GM18870 (cell line): ENCODE results near the gene SPATS2.
"Not testable (repeated sequence)": the region's sequence is repeated elsewhere in the genome, so short reads cannot be mapped to it uniquely, and the experiment has no call there.

Experiments used
- ATAC-seq: cut with Tn5 transposase; IDR thresholded peaks from one replicate; pipeline ENCODE4 v1.9.1; 2021; ENCODE audit warnings: moderate library complexity; ENCODE audit not compliant: unreplicated experiment

The SPATS2 gene

DNA sequence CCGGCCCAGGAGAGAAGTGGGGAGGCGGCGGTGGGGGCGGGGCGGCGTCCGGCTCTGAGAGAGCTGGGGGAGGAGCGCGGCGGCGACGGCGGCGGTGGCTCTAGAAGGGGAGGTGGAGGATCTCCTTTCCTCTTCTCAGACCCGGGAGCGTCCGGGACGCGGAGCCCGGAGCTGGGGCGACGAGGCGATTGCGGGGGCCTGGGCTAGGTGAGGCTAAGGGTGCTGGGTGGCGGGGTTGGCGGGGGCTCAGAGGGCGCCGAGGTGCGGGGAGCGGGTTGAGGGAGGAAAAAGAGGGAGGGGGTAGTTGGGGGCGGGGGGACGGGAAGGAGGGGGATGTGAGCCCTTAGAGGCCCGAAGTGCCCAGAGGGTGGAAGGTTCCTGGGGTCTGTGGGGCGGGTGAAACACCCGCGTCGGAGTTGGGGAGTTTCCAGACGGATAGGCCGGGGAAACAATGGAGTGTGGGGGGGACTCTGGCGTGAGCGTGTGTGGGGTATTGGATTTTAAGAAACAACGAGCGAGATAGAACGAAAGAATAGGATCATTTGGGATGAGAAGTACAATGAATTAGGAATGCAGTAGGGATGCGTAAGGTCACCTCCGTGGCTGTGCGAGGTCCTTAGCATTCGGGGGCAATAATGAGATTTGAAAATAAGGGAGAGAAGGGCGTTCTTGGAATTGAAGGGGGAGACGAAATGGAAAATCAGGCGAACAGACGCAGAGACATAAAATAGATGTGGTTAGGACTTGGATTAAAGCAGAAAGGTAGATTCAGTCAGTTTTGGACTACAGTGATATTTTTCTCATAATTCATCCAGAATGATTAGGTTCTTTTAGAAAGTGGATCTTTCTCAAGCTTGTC, at the start of gene SPATS2:
SPATS2 (plus strand) TSS at position 82 of the 859 bp plus-strand sequence. CDS start 93,551 bp downstream, outside the sequence.
- ATAC-seq: no peak

DNA sequence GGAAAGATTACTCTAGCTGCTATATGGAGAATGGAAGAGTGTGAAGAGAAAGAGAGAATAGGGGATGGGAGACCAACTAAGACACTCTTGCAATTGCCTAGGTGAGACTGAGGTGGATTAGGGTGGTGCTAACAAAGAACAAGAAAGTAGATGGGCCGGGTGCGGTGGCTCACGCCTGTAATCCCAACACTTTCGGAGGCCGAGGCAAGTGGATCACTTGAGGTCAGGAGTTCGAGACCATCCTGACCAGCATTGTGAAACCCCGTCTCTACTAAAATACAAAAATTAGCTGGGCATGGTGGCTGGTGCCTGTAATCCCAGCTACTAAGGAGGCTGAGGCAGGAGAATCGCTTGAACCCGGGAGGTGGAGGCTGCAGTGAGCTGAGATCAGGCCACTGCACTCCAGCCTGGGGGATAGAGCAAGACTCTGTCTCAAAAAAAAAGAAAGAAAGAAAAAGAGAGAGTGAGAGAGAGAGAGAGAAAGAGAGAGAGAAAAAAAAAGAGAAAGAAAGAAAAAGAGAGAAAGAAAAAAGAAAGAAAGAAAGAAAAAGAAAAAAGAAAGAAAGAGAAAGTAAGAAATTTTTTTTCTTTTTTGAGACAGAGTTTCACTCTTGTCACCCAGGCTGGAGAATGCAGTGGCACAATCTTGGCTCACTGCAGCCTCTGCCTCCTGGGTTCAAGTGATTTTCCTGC, 46.7 kb upstream of the SPATS2 start:
- ATAC-seq: not testable (repeated sequence)

DNA sequence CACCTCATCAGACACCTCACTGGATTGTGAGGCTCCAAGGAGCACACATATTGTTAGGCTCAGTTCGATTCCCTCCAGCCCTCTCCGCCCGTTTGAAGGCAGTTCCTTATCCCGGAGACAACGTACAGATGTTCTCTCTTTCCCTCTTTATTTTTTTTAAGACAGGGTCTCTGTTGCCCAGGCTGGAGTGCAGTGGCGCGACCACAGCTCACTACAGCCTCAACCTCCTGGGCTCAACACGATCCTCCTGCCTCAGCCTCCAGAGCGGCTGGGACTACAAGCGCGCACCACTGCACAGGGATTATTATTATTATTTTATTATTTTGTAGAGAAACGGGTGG, 44.9 kb upstream of the SPATS2 start:
- no peak for ATAC-seq

DNA sequence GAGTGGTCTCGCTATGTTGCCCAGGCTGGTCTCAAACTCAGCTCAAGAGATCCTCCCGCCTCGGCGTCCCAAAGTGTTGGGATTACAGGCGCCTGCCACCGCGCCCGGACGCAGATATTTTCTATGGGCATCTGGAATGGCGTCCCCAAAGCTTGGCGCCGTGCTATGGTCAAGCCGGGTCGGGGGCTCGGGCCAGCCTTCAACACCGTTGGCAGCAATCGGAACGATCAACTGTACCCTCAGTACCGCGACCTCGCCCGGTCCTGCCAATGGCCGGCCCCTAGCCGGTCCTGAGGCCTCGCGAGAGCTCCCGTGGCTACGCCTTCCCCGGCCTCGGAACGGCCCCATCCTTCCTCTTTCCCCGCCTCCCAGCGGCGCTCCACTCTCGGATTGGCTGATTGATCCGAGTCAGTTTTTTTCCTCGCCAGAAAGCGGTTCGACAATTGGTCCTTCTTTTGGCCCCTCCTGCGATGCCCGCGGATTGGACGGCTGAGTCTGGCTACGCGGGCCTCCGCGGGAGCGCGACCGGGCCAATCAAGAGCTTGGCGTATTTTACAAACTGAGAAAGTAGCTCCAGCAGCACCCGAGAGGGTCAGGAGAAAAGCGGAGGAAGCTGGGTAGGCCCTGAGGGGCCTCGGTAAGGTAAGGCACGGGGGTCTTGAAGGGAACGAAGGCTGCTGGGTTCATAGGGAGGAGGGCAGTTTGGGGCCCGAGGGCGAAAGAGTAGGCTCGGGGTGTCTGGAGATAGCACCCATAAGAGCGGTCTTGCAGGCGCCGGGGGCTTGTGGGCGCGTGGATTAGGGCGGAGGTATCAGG, 44.3 kb upstream of the SPATS2 start, which contains the start of gene TROAP:
TROAP (plus strand) TSS at position 548 of the 816 bp plus-strand sequence. CDS start 354 bp downstream, outside the sequence.
- ATAC-seq: peak; percentile 94

DNA sequence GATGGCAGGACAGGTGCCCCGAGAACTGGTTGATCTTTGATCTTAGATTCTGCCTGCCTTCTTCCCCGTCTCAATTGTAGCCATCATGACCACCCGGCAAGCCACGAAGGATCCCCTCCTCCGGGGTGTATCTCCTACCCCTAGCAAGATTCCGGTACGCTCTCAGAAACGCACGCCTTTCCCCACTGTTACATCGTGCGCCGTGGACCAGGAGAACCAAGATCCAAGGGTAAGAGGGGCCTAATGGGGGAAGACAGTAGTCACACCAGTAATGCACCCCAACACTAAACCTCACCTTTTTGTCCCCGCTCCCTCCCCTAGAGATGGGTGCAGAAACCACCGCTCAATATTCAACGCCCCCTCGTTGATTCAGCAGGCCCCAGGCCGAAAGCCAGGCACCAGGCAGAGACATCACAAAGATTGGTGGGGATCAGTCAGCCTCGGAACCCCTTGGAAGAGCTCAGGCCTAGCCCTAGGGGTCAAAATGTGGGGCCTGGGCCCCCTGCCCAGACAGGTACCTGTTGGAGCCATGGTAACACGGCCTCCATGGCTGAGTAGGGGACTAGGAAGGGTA, 43.7 kb upstream of the SPATS2 start:
- ATAC-seq: no peak

DNA sequence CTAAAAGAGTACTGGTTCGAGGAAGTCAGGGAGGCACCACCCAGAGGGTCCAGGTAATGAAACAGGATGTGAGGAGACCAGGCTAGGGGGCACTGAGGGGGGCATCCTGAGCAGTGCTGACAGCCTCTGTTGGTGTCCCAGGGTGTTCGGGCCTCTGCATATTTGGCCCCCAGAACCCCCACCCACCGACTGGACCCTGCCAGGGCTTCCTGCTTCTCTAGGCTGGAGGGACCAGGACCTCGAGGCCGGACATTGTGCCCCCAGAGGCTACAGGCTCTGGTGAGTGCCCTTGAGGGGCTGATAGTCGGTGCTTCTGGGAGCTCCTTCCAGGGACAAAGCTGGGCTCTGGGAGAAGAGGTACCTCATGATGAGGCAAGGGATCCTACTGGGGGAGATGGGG, 41.7 kb upstream of the SPATS2 start:
- ATAC-seq: no peak

DNA sequence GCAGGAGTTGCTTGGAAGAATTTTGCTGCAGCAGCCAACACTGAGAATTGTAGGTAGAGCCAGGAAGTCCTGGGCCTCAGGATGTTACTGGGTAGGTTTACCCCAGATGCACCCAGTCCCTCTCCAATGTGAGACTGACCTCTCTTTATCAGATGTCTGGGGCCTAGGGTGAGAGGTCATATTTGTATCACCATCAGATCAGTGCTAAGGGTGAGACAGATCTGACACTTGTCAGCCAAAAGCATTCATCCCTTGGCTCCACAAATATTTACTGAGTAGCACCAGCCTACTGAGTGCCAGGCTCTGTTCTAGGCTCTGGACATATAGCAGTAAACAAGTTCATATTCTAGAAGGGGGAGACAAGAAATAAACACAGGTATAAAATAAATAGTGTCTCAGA, 39.9 kb upstream of the SPATS2 start:
- no peak for ATAC-seq

DNA sequence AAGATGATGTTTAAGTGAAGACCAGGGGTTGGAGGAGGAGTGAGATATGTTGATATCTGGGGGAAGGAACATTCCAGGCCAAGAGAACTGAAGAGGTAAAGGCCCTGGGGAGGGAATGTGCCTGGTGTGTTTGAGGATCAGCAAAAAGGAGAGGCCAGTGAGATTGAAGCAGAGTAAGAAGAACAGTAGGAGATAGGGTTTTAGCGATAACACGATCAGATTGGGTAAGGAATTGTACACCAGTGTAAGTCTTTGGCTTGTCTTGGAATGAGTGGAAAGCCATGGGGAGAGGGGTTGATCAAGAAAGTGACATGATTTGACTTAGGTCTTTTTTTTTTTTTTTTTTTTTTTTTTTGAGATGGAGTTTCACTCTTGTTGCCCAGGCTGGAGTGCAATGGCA, 39.4 kb upstream of the SPATS2 start:
- no peak for ATAC-seq

DNA sequence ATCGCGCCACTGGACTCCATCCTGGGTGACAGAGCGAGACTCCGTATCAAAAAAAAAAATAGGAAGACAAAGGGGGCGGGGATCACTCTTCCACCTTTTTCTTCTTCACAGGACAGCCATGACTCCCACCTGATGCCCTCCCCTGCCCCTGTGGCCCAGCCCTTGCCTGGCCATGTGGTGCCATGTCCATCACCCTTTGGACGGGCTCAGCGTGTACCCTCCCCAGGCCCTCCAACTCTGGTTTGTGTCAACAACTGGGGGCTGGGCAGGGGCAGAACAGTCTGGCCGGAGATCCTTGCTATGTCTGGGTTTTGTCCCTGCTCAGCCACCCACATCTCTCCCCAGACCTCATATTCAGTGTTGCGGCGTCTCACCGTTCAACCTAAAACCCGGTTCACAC, 38.4 kb upstream of the SPATS2 start:
- ATAC-seq: no peak

DNA sequence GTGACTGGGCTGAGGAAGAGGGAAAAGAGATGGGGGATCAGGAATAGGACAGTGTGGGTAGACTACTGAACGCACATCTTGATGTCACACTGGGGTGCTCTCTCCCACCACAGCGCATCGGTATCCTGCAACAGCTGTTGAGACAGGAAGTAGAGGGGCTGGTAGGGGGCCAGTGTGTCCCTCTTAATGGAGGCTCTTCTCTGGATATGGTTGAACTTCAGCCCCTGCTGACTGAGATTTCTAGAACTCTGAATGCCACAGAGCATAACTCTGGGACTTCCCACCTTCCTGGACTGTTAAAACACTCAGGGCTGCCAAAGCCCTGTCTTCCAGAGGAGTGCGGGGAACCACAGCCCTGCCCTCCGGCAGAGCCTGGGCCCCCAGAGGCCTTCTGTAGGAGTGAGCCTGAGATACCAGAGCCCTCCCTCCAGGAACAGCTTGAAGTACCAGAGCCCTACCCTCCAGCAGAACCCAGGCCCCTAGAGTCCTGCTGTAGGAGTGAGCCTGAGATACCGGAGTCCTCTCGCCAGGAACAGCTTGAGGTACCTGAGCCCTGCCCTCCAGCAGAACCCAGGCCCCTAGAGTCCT, 37.1 kb upstream of the SPATS2 start:
- ATAC-seq: no peak

DNA sequence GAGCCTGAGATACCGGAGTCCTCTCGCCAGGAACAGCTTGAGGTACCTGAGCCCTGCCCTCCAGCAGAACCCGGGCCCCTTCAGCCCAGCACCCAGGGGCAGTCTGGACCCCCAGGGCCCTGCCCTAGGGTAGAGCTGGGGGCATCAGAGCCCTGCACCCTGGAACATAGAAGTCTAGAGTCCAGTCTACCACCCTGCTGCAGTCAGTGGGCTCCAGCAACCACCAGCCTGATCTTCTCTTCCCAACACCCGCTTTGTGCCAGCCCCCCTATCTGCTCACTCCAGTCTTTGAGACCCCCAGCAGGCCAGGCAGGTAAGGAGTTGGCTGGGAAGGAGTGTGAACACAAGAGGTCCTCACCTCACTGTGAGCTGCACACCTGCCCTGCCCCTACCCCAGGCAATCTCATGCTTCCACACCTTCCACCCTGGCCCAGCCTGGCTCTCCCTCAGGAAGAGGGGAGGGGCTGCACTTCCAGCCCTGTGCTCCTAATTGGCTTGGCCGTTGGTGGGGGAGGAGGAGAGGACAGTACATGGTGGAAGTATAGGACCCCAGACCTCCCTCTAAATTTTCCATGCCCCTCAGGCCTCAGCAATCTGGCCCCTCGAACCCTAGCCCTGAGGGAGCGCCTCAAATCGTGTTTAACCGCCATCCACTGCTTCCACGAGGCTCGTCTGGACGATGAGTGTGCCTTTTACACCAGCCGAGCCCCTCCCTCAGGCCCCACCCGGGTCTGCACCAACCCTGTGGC, 36.5 kb upstream of the SPATS2 start:
- no peak for ATAC-seq

DNA sequence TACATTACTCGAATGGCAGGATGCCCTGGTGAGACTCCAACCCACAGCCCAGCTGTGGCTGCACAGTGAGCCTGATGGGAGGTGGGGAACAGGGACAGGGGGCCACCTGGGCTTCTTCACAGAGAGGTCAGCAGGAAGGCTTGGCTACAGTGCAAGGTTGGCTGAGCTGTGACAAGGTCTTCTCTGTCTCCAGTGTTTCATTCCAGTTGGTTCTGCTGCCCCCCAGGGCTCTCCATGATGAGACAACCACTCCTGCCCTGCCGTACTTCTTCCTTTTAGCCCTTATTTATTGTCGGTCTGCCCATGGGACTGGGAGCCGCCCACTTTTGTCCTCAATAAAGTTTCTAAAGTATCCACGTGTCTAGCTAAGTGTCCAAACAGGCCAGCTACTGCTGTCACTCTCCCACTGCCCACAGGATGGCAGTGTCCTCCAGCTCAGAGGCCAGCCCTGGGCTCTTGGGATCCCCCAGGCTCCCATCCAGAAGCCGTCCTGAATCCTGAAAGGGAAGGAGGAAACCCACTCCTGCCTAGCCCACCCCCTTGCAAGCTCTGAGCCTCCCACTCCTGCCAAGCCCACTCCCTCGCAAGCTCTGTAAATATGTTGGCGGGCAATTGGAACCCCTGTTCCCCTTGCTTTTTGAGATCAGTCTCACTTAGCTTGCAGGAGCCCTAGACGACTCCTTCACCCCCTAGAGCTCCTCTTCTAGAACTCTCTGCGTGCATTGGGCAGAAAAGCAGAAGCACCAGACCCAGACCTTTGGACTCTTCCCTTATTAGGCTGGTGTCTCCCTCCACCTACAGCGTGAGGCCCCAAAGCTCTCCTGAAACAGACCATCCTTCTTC, 35.7 kb upstream of the SPATS2 start:
- no peak for ATAC-seq

DNA sequence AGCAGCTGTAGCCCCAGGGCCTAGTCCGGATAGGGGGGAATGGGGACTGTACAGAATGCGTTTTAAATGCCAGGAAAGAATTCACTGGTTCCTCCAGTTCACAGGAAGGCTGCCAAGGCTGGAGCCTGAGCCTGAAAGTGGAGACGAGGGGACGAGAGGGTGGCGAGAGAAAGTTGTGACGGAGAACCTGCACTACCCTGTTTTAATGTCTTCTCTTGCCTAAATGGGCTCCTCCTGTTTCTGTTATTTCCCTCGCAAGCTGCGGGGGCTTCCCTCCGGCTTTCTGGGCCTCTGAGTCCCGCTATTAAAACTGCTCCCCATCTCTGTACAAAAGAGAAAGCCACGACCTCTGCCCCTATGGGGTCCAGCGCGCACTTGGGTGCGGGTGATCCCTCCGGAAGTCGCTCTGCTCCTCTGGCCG, 34.8 kb upstream of the SPATS2 start:
- no peak for ATAC-seq

DNA sequence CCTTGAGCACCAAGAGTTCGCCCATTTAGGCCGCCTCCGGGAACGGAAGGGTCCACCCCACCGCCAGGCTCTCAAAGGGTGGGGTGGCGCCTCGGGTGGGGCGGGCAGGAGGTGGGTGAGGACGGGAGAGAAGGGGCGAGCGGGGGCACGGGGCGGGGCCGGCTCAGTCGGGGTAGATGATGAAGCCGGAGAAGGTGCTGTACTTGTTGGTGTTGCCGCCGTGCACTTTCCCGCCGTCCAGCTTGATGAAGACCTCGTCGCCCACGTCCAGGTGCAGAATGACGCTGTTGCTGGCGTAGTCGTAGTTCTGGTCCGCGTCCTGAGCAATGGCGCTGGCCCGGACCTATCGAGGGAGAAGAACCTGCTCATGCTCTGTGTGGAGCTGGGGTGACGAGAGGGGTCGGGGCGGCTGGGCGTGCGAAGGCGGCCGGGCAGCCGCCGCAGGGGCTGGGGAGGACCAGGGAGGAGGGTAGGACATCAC, 34.3 kb upstream of the SPATS2 start:
- ATAC-seq: no peak

DNA sequence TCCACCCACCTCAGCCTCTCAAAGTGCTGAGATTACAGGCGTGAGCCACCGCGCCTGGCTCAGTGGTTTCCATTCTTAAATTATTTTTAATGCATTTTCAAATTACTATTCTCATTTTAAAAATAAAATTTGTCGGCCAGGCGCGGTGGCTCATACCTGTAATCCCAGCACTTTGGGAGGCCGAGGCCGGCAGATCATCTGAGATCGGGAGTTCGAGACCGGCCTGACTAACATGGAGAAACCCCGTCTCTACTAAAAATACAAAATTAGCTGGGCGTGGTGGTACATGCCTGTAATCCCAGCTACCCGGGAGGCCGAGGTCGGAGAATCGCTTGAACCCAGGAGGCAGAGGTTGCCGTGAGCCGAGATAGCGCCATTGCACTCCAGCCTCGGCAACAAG, 33.5 kb upstream of the SPATS2 start:
- not testable (repeated sequence) for ATAC-seq

DNA sequence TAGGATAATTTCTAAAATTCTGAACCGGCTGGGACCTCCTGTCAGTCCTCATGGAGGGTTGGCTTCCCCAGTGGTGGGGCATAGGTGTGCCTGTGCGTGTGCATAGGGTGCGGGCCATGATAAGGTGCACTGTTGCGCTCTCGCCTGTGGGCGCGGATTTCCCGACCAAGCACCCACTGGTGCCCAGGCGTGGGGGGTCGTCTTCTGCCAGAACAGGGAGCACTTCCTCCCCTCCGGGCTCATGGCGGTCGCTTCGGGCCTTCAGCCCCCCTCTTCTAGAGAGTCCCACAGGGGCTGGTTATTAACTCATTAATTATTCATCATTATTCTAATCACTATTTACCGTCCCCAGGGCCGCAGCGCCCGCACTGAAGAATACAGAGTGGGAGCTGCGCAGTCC, 33.0 kb upstream of the SPATS2 start:
- ATAC-seq: no peak

DNA sequence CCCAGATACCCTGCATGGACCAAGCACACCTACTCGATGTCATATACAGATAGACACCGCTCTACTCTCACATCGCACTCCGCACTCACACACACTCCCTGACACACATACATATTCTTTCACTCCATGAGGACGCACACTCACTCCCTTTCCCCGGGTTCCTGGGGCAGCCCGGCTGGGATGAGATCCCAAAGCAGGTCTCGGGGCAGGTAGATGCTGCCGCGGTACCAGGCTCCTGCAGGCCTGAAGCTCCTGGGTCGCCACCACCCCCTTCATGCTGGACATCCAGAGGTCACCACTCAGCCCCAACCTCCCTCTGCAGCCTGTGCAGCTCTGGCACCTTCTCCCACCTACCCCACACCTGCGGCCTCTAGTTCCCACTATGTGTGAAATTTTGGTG, 32.6 kb upstream of the SPATS2 start:
- ATAC-seq: no peak

DNA sequence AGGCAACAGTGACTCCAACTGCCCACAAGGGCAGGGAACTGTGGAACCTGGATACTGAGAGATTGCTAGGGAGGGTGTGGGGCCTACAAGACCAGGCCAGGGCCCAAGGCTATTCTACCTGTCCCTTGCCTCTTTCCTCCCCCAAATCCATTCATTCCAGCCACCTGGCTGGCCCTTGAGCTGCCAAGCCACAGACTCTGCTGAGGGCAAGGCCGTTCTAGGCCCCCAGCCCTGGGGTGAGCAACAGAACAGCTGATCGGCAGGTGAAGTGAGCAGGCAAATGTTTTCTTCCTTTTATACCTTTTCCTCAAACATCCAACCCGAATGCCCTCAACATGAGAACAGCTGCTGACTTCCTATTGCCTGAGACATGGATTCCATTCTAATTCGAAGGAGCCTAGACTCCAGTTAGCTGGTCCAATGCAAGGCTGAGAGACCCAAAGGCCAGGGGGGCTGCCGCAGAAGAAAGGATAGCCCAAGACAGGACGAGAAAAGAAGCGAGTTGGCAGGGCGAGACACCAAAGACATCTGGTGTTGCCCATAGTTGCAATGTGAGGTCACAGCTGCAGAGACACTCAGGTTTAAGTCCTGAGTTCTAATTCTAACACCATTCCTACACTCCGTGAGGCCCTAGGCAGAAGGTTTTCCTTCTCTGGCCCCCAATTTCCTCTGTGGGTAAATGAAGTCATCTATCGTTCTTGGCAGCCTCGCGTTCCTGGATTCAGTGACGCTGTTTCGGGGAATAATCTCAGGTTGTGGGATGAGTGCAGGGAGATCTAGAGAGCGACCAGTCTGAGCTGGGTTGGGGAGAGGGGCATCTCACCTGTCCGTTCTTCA, 31.9 kb upstream of the SPATS2 start:
- no peak for ATAC-seq
